Smooth muscle cell (in vitro differentiated cells): ENCODE measurements around the gene CCDC107. TPM values are rescaled to one million over a fixed set of nuclear protein-coding genes. Genes with fewer than 3 reads are reported as not detected.
A peak's percentile ranks its signal among the peaks of the same experiment; 100 is the strongest.

Source experiments
- DNase-seq: peaks from one replicate; lab custom pipeline; 2025; ENCODE audit not compliant: unreplicated experiment; lab: John Stamatoyannopoulos, UW
- H2AFZ ChIP-seq: fragments of 200-600 bp; sonication (generic); 2 replicates; pipeline ENCODE4 v1.6.0; 2016; ENCODE audit warnings: antibody characterized with exemption, low read depth, mild to moderate bottlenecking
- H3F3A ChIP-seq: fragments of 200-600 bp; sonication (generic); 2 replicates; pipeline ENCODE4 v1.6.0; 2017; ENCODE audit warnings: antibody characterized with exemption, low read depth
- H3K27ac ChIP-seq: fragments of 200-600 bp; sonication (generic); 2 replicates; pipeline ENCODE4 v1.5.1; 2016; ENCODE audit warnings: low read depth, mild to moderate bottlenecking
- H3K27me3 ChIP-seq: fragments of 200-600 bp; sonication (generic); 2 replicates; pipeline ENCODE4 v1.6.1; 2016; ENCODE audit warnings: low read depth, mild to moderate bottlenecking
- H3K36me3 ChIP-seq: fragments of 200-600 bp; sonication (generic); 2 replicates; pipeline ENCODE4 v1.5.1; 2016; ENCODE audit warnings: low read depth
- H3K4me1 ChIP-seq: fragments of 200-600 bp; sonication (generic); 2 replicates; pipeline ENCODE4 v1.5.1; 2016; ENCODE audit warnings: low read depth
- H3K4me2 ChIP-seq: fragments of 200-600 bp; sonication (generic); 2 replicates; pipeline ENCODE4 v1.6.0; 2016; ENCODE audit warnings: mild to moderate bottlenecking
- H3K4me3 ChIP-seq: fragments of 200-600 bp; sonication (generic); 2 replicates; pipeline ENCODE4 v1.5.1; 2016; ENCODE audit warnings: mild to moderate bottlenecking
- H3K79me2 ChIP-seq: fragments of 200-600 bp; sonication (generic); 2 replicates; pipeline ENCODE4 v1.6.0; 2016; ENCODE audit warnings: low read depth, mild to moderate bottlenecking
- H3K9ac ChIP-seq: fragments of 200-600 bp; sonication (generic); 2 replicates; pipeline ENCODE4 v1.6.0; 2016; ENCODE audit warnings: low read depth
- H3K9me3 ChIP-seq: fragments of 200-600 bp; sonication (generic); replicated peaks from 2 replicates; pipeline ENCODE4 v1.5.1; 2016; ENCODE audit warnings: low read depth
- H4K20me1 ChIP-seq: fragments of 200-600 bp; sonication (generic); 2 replicates; pipeline ENCODE4 v1.6.0; 2016; ENCODE audit warnings: low read depth
- WGBS: methylation state at CpG from one replicate; pipeline ENCODE4 v1.1.7; 2016; ENCODE audit warnings: low lambda C conversion rate; 5-methylcytosine and 5-hydroxymethylcytosine counted together
- polyA plus RNA-seq: library from polyadenylated mRNA; unstranded; fragments of >200 nt; fragmentation: Nextera tagmentation; extraction: Ambion mirVana; gene quantifications from 2 replicates; pipeline ENCODE4 v1.2.1, GENCODE V29; 2016
- total RNA-seq: library from RNA; depleted of rRNA; stranded (reverse); fragments of >200 nt; gene quantifications from 2 replicates; pipeline ENCODE4 v1.2.3, GENCODE V29; 2014
- TF ChIP-seq, protein P1 (sequence below): fragments of 200-600 bp; sonication (generic); IDR thresholded peaks from 2 replicates; pipeline ENCODE4 v1.5.1; 2017; ENCODE audit warnings: borderline replicate concordance, mild to moderate bottlenecking, antibody characterized with exemption; ENCODE audit not compliant: insufficient read depth, poor library complexity, severe bottlenecking

The CCDC107 gene
- total and polyA plus RNA-seq, 2 experiments from 2014 or later: 19.6 to 37.1 TPM

DNA sequence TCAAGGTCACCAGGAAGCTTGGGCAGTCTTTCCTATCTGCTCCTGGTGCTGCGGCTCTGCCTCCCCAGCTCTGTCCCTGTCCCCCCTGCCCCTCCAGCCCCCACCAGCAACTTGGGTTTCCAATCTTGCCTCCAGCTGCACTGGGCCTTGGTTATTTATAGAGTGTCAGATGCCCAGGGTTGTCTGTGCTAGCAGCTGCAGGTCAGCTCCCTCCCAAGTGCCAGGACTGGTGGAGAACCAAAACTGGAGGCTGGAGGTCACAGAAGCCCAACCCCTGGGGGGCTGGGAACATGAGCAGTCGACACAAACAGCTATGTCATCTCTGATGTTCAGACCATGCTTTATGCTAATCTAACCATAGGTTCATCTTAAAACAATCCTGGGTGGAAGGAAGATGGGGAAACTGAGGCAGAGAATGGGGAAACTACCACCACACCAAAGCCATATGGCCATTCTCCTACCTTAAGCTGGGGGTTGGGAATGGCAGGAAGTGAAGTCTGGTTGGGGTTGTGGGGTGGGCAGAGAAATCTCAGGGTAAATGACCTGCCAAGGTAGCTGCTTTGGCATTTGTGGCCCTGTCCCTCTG, 30.0 kb downstream of the CCDC107 start:
- H3K4me3 ChIP-seq: peak overlapping the region; percentile 70
- H3K4me1 ChIP-seq: peaks cover 18% of the 10 kb centered on the region
- peaks cover 35% of the 10 kb centered on the region for H3K79me2 ChIP-seq
- WGBS: 78% methylated on average over 2 of the region's 2 CpGs
- peaks cover 66% of the 10 kb centered on the region for H3F3A ChIP-seq
- H4K20me1 ChIP-seq: peaks cover 66% of the 10 kb centered on the region
- DNase-seq: no peak
- H3K9ac ChIP-seq: peak overlapping the region; percentile 19
- no peaks in the 10 kb centered on the region for H3K27me3 ChIP-seq
- H3K36me3 ChIP-seq: no peaks in the 10 kb centered on the region
- no peaks in the 10 kb centered on the region for H3K9me3 ChIP-seq
- peak overlapping the region; percentile 95 for H3K27ac ChIP-seq
- H3K4me2 ChIP-seq: peak overlapping the region; percentile 95
- TF ChIP-seq, protein P1, sequence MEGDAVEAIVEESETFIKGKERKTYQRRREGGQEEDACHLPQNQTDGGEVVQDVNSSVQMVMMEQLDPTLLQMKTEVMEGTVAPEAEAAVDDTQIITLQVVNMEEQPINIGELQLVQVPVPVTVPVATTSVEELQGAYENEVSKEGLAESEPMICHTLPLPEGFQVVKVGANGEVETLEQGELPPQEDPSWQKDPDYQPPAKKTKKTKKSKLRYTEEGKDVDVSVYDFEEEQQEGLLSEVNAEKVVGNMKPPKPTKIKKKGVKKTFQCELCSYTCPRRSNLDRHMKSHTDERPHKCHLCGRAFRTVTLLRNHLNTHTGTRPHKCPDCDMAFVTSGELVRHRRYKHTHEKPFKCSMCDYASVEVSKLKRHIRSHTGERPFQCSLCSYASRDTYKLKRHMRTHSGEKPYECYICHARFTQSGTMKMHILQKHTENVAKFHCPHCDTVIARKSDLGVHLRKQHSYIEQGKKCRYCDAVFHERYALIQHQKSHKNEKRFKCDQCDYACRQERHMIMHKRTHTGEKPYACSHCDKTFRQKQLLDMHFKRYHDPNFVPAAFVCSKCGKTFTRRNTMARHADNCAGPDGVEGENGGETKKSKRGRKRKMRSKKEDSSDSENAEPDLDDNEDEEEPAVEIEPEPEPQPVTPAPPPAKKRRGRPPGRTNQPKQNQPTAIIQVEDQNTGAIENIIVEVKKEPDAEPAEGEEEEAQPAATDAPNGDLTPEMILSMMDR: no peak
- no peak overlapping the region for H2AFZ ChIP-seq

- TF ChIP-seq, protein P1: no peak
- Histone ChIP-seq H3K79me2 (peaks cover 35% of the 10 kb centered on the region), H3K4me3 (peak overlapping the region; percentile 70), H4K20me1 (peaks cover 58% of the 10 kb centered on the region), H3K27me3 (no peaks in the 10 kb centered on the region), H3K36me3 (no peaks in the 10 kb centered on the region), H3K4me2 (peak overlapping the region; percentile 95), H3K27ac (peak overlapping the region; percentile 95), H3F3A (peaks cover 58% of the 10 kb centered on the region), H2AFZ (no peak overlapping the region), H3K4me1 (peaks cover 18% of the 10 kb centered on the region), H3K9me3 (no peaks in the 10 kb centered on the region), H3K9ac (peak overlapping the region; percentile 90)
- WGBS: 9% methylated on average over 12 of the region's 12 CpGs
- DNase-seq: no peak
Measured at GRCh38 chr9:35688558-35689541, 30.8 kb downstream of the CCDC107 start.

DNA sequence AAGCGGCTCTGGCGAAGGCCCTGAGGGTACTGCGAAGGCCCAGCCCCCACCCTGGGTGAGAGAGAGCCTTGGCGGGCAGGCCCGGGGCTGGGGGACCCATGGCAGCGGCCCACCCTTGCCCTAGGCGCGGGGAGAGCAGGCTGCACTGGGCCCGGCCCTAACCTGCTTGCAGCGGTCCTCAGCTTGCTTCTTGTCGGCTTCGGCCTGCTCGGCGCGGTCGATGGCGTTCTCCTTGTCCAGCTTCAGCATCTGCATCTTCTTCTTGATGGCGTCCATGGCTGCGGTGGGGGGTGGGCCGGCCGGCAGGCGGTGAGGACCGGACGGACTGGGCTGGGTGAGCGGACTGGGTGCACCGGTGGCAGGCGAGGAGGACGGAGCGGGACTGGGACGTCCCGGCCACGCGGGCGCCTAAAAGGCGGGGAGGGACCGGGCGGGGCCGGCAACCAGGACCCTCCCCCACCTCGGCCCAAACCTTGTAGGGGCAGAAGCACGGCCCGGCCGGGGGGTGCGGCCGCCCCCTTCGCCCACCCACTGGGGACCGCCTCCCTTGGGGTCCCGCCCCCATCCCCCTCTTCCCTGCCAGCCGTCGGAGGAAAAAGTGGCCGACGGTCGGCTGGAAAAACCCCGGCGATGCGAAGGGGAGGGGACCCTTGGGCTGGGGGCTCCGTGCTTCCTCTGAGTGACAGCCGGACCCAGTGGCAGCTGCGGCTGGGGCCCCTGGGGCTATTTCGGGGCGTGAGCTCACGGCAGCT, 31.6 kb downstream of the CCDC107 start, which contains the start of gene TPM2:
Gene TPM2 (minus strand): TSS at position 384 of the 752 bp plus-strand sequence. CDS start 108 bp downstream, at position 276.
- Histone ChIP-seq H3K4me2 (peak within 1 kb of the TSS; percentile 95), H2AFZ (no peak within 1 kb of the TSS), H3K27ac (peak within 1 kb of the TSS; percentile 95), H3F3A (peaks cover 56% of the 10 kb centered on the region), H3K36me3 (no peaks in the 10 kb centered on the region), H3K9me3 (no peaks in the 10 kb centered on the region), H3K9ac (peak within 1 kb of the TSS; percentile 90), H3K79me2 (peaks cover 35% of the 10 kb centered on the region), H4K20me1 (peaks cover 50% of the 10 kb centered on the region), H3K27me3 (no peaks in the 10 kb centered on the region), H3K4me1 (peaks cover 18% of the 10 kb centered on the region), H3K4me3 (peak within 1 kb of the TSS; percentile 70)
- DNase-seq: peak; percentile 69
- WGBS: under 1% methylated on average over 41 of the region's 61 CpGs
- TF ChIP-seq, protein P1: no peak
